ENCODE measurements around the gene IFT52.
"Not testable (repeated sequence)": the region's sequence is repeated elsewhere in the genome, so short reads cannot be mapped to it uniquely, and the experiment has no call there.

IFT52 gene

GRCh38 chr20:43651650-43652184, 61.0 kb downstream of the IFT52 start:
- not testable (repeated sequence) for DNase-seq

GRCh38 chr20:43653966-43654365, 63.2 kb downstream of the IFT52 start:
- DNase-seq = no peak

- not testable (repeated sequence) for DNase-seq
Measured at GRCh38 chr20:43655176-43655575, 64.4 kb downstream of the IFT52 start.

GRCh38 chr20:43655937-43656336, 65.2 kb downstream of the IFT52 start:
- DNase-seq = no peak

GRCh38 chr20:43658069-43658722, 67.5 kb downstream of the IFT52 start:
- DNase-seq = peak; percentile 34

- DNase-seq = no peak
Measured at GRCh38 chr20:43658723-43659419, 68.1 kb downstream of the IFT52 start.

GRCh38 chr20:43662943-43663655, 72.4 kb downstream of the IFT52 start:
- DNase-seq = no peak

- no peak for DNase-seq
Measured at GRCh38 chr20:43665466-43666176, 74.9 kb downstream of the IFT52 start.

- DNase-seq = peak; percentile 65
Measured at GRCh38 chr20:43666376-43667328, 75.9 kb downstream of the IFT52 start, which contains the start of gene MYBL2. TSS of gene MYBL2 (plus strand) at chr20:43667114. CDS start at chr20:43667284, 170 bp downstream.

- peak; percentile 30 for DNase-seq
Measured at GRCh38 chr20:43667341-43668132, 76.8 kb downstream of the IFT52 start.

GRCh38 chr20:43669332-43669731, 78.6 kb downstream of the IFT52 start:
- no peak for DNase-seq

GRCh38 chr20:43670423-43670822, 79.7 kb downstream of the IFT52 start:
- DNase-seq = no peak

GRCh38 chr20:43676368-43676767, 85.6 kb downstream of the IFT52 start:
- no peak for DNase-seq

GRCh38 chr20:43680981-43681380, 90.2 kb downstream of the IFT52 start:
- DNase-seq = no peak

GRCh38 chr20:43681468-43681942, 90.8 kb downstream of the IFT52 start:
- no peak for DNase-seq

GRCh38 chr20:43681991-43682410, 91.3 kb downstream of the IFT52 start:
- no peak for DNase-seq

GRCh38 chr20:43682446-43682845, 91.7 kb downstream of the IFT52 start:
- no peak for DNase-seq

GRCh38 chr20:43686820-43687219, 96.1 kb downstream of the IFT52 start:
- no peak for DNase-seq

- DNase-seq = no peak
Measured at GRCh38 chr20:43689165-43689564, 98.4 kb downstream of the IFT52 start.

GRCh38 chr20:43690943-43691598, 100.3 kb downstream of the IFT52 start:
- no peak for DNase-seq
